Astrocyte (in vitro differentiated cells and primary cell): ENCODE data around the gene ZBTB39.

Experiments
- CTCF ChIP-seq: IDR thresholded peaks from 2 replicates; pipeline ENCODE4 v1.5.1; 2011; ENCODE audit warnings: low read depth, mild to moderate bottlenecking, inconsistent platforms, low read length, moderate library complexity; ENCODE audit not compliant: insufficient read depth
- EZH2 ChIP-seq: IDR thresholded peaks from 2 replicates; pipeline ENCODE4 v1.6.1; 2012; ENCODE audit warnings: mild to moderate bottlenecking, low read length, inconsistent platforms; ENCODE audit not compliant: insufficient read depth

GRCh38 chr12:57005980-57006808 lies at the start of gene ZBTB39:
- TF ChIP-seq CTCF, result no peak
- TF ChIP-seq EZH2, result no peak
